Measurements from ENCODE around the gene LOXL1. TPM values are rescaled to one million over a fixed set of nuclear protein-coding genes. Genes with fewer than 3 reads are reported as not detected.

LOXL1 gene
- total and polyA plus RNA-seq, 2 of the 4 experiments (the other 2 are of a cell fraction) = 148 to 332 TPM

- BruUV-seq (replicated peaks) = no TSS peak
- H2BK20ac ChIP-seq (ENCODE audit: low read depth, low read length) = no peak overlapping the region
- H3K18ac ChIP-seq (ENCODE audit: low read depth, low read length) = no peak overlapping the region
- no peak overlapping the region for H4K91ac ChIP-seq (ENCODE audit: insufficient read depth, low read depth, low read length)
- no peak overlapping the region for H3K9ac ChIP-seq (ENCODE audit: low read depth, low read length)
- no peak overlapping the region for H3K14ac ChIP-seq (replicated peaks; ENCODE audit: low read depth, low read length)
- H3K4me1 ChIP-seq (ENCODE audit: control insufficient read depth, insufficient read depth, low read length) = peaks cover 6% of the 10 kb centered on the region
- H2AK5ac ChIP-seq (ENCODE audit: low read depth, low read length) = no peak overlapping the region
- dilution Hi-C loops (cut with HindIII; ENCODE audit: low sequenced_read_pairs, unreplicated experiment) = no loop called here
- in situ Hi-C loops (cut with MboI; ENCODE audit: low sequenced_read_pairs) = no loop called here
- no peak overlapping the region for H3K27ac ChIP-seq (ENCODE audit: insufficient read depth, low read length)
- H3K36me3 ChIP-seq (ENCODE audit: control insufficient read depth, insufficient read depth, low read length) = no peaks in the 10 kb centered on the region
- H3K4me2 ChIP-seq (ENCODE audit: low read depth, low read length) = no peak overlapping the region
- POLR2A ChIA-PET (ENCODE audit: unreplicated experiment) = no interaction called here
- peak; percentile 17 for DNase-seq
- no peaks in the 10 kb centered on the region; the same call in 1 of the 2 replicates for H3K27me3 ChIP-seq (ENCODE audit: control insufficient read depth, insufficient read depth, low read length)
- H3K79me1 ChIP-seq (ENCODE audit: low read depth in 1 of 2, low read length in 2 of 2) = no peaks in the 10 kb centered on the region
- peaks cover 20% of the 10 kb centered on the region for H3K9me1 ChIP-seq (ENCODE audit: insufficient read depth, low read length)
- H2BK15ac ChIP-seq (ENCODE audit: low read depth, low read length) = no peak overlapping the region
- 90% methylated on average over 3 of the region's 10 CpGs; no CpG with 5 or more reads in 1 of the 2 experiments for WGBS, 2 experiments (ENCODE audit: extremely low coverage in 2 of 2, insufficient read length in 1 of 2)
- H2AFZ ChIP-seq (replicated peaks; ENCODE audit: low read length, poor library complexity) = no peak overlapping the region
- no peaks in the 10 kb centered on the region for H4K20me1 ChIP-seq (ENCODE audit: insufficient read depth, low read length)
- no peak for TF ChIP-seq ELK1 (IDR thresholded peaks at IDR 0.05; ENCODE audit: borderline replicate concordance, low read depth, low read length)
- no peak for TF ChIP-seq BHLHE40 (IDR thresholded peaks at IDR 0.05; ENCODE audit: low read depth, low read length)
- TF ChIP-seq USF2 (IDR thresholded peaks at IDR 0.05; ENCODE audit: low read depth, low read length) = no peak
- no peak for TF ChIP-seq MAZ (IDR thresholded peaks at IDR 0.05; ENCODE audit: borderline replicate concordance, low read depth, low read length)
- TF ChIP-seq FOS (IDR thresholded peaks at IDR 0.05; ENCODE audit: low read depth, low read length) = 0 out of 2 replicates have a peak, but pooled peaks have one; percentile 32
- no peak for TF ChIP-seq MAFK (IDR thresholded peaks at IDR 0.05; ENCODE audit: low read depth, low read length)
- H3K9me3 ChIP-seq (ENCODE audit: control insufficient read depth, insufficient read depth, low read length) = no peaks in the 10 kb centered on the region
- no peak overlapping the region for H3K23ac ChIP-seq (ENCODE audit: low read depth, low read length)
- no peak overlapping the region for H3K56ac ChIP-seq (ENCODE audit: extremely low read depth, insufficient read depth, low read length)
- H3K4ac ChIP-seq (ENCODE audit: low read depth, low read length) = no peak overlapping the region
- no peak overlapping the region for H2BK120ac ChIP-seq (ENCODE audit: low read depth, low read length)
- CTCF ChIA-PET = no interaction called here
- H2BK5ac ChIP-seq (ENCODE audit: low read depth, low read length, poor library complexity, severe bottlenecking) = no peak overlapping the region
- no peak for ATAC-seq (ENCODE audit: low read depth)
- no peak overlapping the region for H3K4me3 ChIP-seq (ENCODE audit: insufficient read depth, low read depth, low read length)
- no peak overlapping the region for H4K8ac ChIP-seq (ENCODE audit: low read depth in 2 of 2, low read length in 2 of 2)
- H4K5ac ChIP-seq (ENCODE audit: low read depth, low read length) = no peak overlapping the region
- no peak overlapping the region for H2AK9ac ChIP-seq (replicated peaks; ENCODE audit: low read depth, low read length, poor library complexity)
- intact Hi-C loops (cut with micrococcal nuclease) = no loop called here
Measured at GRCh38 chr15:73900095-73900712, 26.1 kb upstream of the LOXL1 start.
